Neural progenitor cell (in vitro differentiated cells): ENCODE results near the gene FAM98C. TPM values are rescaled to one million over a fixed set of nuclear protein-coding genes. Genes with fewer than 3 reads are reported as not detected.
A peak's percentile ranks its signal among the peaks of the same experiment; 100 is the strongest.

Experiments used
- DNase-seq: peaks from one replicate; pipeline ENCODE4 v3.0.0-alpha.2; 2016; ENCODE audit warnings: low spot score
- H2AFZ ChIP-seq: fragments of 200-600 bp; sonication (generic); replicated peaks from 2 replicates; pipeline ENCODE4 v1.6.1; 2016; ENCODE audit warnings: antibody characterized with exemption
- H3F3A ChIP-seq: fragments of 200-600 bp; sonication (generic); 2 replicates; pipeline ENCODE4 v1.6.1; 2016; ENCODE audit warnings: antibody characterized with exemption, low read depth
- H3K27ac ChIP-seq: fragments of 200-600 bp; sonication (generic); 2 replicates; pipeline ENCODE4 v1.5.1; 2016; ENCODE audit warnings: mild to moderate bottlenecking
- H3K27me3 ChIP-seq: fragments of 200-600 bp; sonication (generic); 2 replicates; pipeline ENCODE4 v1.6.1; 2016; ENCODE audit warnings: mild to moderate bottlenecking, moderate library complexity
- H3K36me3 ChIP-seq: fragments of 200-600 bp; sonication (generic); 2 replicates; pipeline ENCODE4 v1.5.1; 2016
- H3K4me1 ChIP-seq: fragments of 200-600 bp; sonication (generic); 2 replicates; pipeline ENCODE4 v1.6.1; 2016; ENCODE audit warnings: mixed run types
- H3K4me2 ChIP-seq: fragments of 200-600 bp; sonication (generic); 2 replicates; pipeline ENCODE4 v1.6.1; 2016
- H3K4me3 ChIP-seq: fragments of 200-600 bp; sonication (generic); 2 replicates; pipeline ENCODE4 v1.5.1; 2016
- H3K79me2 ChIP-seq: fragments of 200-600 bp; sonication (generic); 2 replicates; pipeline ENCODE4 v1.6.1; 2016; ENCODE audit warnings: low read depth
- H3K9ac ChIP-seq: fragments of 200-600 bp; sonication (generic); 2 replicates; pipeline ENCODE4 v1.6.1; 2016
- H3K9me3 ChIP-seq: fragments of 200-600 bp; sonication (generic); 2 replicates; pipeline ENCODE4 v1.5.1; 2016; ENCODE audit warnings: low read depth
- H4K20me1 ChIP-seq: fragments of 200-600 bp; sonication (generic); 2 replicates; pipeline ENCODE4 v1.6.1; 2016; ENCODE audit warnings: low read depth
- H3K27ac Mint-ChIP-seq: 3 replicates; pipeline ENCODE4 v1.8.0; 2021; ENCODE audit warnings: mixed read lengths
- H3K27me3 Mint-ChIP-seq: 2 replicates; pipeline ENCODE4 v1.8.0; 2022; ENCODE audit warnings: low read depth, mild to moderate bottlenecking, inconsistent platforms, moderate library complexity, mixed read lengths; ENCODE audit not compliant: insufficient read depth
- H3K36me3 Mint-ChIP-seq: 3 replicates; pipeline ENCODE4 v1.8.0; 2021; ENCODE audit warnings: mixed read lengths
- H3K4me1 Mint-ChIP-seq: 3 replicates; pipeline ENCODE4 v1.8.0; 2021; ENCODE audit warnings: mixed read lengths
- H3K4me3 Mint-ChIP-seq: 3 replicates; pipeline ENCODE4 v1.8.0; 2021; ENCODE audit warnings: mild to moderate bottlenecking, moderate library complexity, mixed read lengths
- H3K9me3 Mint-ChIP-seq: 3 replicates; pipeline ENCODE4 v1.8.0; 2020; ENCODE audit warnings: mixed read lengths
- EZH2 ChIP-seq: fragments of 200-600 bp; sonication (generic); IDR thresholded peaks from 2 replicates; pipeline ENCODE4 v1.6.1; 2017; ENCODE audit warnings: antibody characterized with exemption, mild to moderate bottlenecking, moderate library complexity
- EZH2phosphoT487 ChIP-seq: fragments of 200-600 bp; sonication (generic); IDR thresholded peaks from 2 replicates; pipeline ENCODE4 v1.6.1; 2017; ENCODE audit warnings: antibody characterized with exemption
- total RNA-seq: library from RNA; depleted of rRNA; stranded (reverse); fragments of >200 nt; gene quantifications from 2 replicates; pipeline ENCODE4 v1.2.3, GENCODE V29; 2015; ENCODE audit warnings: low replicate concordance
- TF ChIP-seq, protein P1 (sequence below): fragments of 200-600 bp; sonication (generic); IDR thresholded peaks from 2 replicates; pipeline ENCODE4 v1.5.1; 2017; ENCODE audit warnings: antibody characterized with exemption, mild to moderate bottlenecking

Gene FAM98C
- total RNA-seq, 1 donor from 2014 or later = 3.5 TPM

DNA sequence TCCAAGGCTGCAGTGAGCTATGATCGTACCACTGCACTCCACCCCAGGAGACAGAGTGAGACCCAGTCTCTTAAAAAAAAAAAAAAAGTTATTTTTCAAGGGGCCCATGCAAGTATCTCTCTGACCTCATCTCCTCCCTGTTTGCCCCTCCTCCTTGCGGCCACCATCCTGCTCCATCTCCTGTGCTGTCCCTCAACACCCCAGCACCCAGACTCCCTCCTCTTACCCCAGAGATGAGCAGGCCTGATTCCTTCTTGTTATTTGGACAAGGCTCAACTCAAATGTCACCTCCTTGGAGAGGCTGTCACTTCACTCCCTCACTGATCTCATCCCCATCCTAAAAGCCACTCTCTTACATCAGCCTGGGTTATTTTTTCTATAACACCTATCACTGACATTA is 35.0 kb downstream of the FAM98C start:
- H3K4me2 ChIP-seq = no peak overlapping the region
- H3K36me3 Mint-ChIP-seq = no peaks in the 10 kb centered on the region
- peaks cover 4% of the 10 kb centered on the region for H3K27me3 Mint-ChIP-seq
- DNase-seq = no peak
- H3K36me3 ChIP-seq = no peaks in the 10 kb centered on the region
- no peak overlapping the region for H2AFZ ChIP-seq
- no peaks in the 10 kb centered on the region for H3K79me2 ChIP-seq
- H3K4me3 ChIP-seq = no peak overlapping the region
- H3K9me3 ChIP-seq = no peaks in the 10 kb centered on the region
- peaks cover 22% of the 10 kb centered on the region for H3F3A ChIP-seq
- H3K27me3 ChIP-seq = no peaks in the 10 kb centered on the region
- peaks cover 4% of the 10 kb centered on the region for H4K20me1 ChIP-seq
- peaks cover 21% of the 10 kb centered on the region for H3K4me1 ChIP-seq
- H3K27ac ChIP-seq = no peak overlapping the region
- no peak overlapping the region for H3K9ac ChIP-seq
- H3K4me3 Mint-ChIP-seq = no peak overlapping the region
- H3K27ac Mint-ChIP-seq = no peak overlapping the region
- peaks cover 20% of the 10 kb centered on the region for H3K4me1 Mint-ChIP-seq
- TF ChIP-seq EZH2phosphoT487 (no peak), EZH2 (no peak)
- TF ChIP-seq, protein P1, sequence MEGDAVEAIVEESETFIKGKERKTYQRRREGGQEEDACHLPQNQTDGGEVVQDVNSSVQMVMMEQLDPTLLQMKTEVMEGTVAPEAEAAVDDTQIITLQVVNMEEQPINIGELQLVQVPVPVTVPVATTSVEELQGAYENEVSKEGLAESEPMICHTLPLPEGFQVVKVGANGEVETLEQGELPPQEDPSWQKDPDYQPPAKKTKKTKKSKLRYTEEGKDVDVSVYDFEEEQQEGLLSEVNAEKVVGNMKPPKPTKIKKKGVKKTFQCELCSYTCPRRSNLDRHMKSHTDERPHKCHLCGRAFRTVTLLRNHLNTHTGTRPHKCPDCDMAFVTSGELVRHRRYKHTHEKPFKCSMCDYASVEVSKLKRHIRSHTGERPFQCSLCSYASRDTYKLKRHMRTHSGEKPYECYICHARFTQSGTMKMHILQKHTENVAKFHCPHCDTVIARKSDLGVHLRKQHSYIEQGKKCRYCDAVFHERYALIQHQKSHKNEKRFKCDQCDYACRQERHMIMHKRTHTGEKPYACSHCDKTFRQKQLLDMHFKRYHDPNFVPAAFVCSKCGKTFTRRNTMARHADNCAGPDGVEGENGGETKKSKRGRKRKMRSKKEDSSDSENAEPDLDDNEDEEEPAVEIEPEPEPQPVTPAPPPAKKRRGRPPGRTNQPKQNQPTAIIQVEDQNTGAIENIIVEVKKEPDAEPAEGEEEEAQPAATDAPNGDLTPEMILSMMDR = no peak
- no peaks in the 10 kb centered on the region for H3K9me3 Mint-ChIP-seq

DNA sequence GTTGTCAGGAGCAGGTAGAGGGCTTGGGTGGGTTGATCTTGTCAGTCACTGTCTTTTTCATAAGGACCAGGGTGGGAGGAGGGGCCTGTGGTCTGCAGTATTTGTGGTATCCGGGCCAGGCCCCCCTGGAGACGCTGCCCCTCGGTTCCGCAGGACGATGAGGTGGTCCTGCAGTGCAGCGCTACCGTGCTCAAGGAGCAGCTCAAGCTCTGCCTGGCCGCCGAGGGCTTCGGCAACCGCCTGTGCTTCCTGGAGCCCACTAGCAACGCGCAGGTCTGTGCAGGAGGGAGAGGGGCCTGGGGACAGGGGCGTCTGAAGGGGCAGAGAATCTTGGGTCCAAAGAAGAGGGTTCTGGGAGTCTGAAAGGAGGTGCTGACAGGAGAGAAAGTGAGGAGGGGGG is 37.7 kb downstream of the FAM98C start:
- no peaks in the 10 kb centered on the region for H4K20me1 ChIP-seq
- H3F3A ChIP-seq = peaks cover 2% of the 10 kb centered on the region
- no peak overlapping the region for H3K4me3 ChIP-seq
- H3K4me1 Mint-ChIP-seq = peaks cover 6% of the 10 kb centered on the region
- H3K36me3 Mint-ChIP-seq = no peaks in the 10 kb centered on the region
- no peak overlapping the region for H3K27ac ChIP-seq
- H3K27me3 Mint-ChIP-seq = peaks cover 2% of the 10 kb centered on the region
- H3K36me3 ChIP-seq = no peaks in the 10 kb centered on the region
- no peak overlapping the region for H3K4me2 ChIP-seq
- no peak for TF ChIP-seq EZH2
- no peak for TF ChIP-seq EZH2phosphoT487
- TF ChIP-seq, protein P1 = no peak
- H3K27me3 ChIP-seq = no peaks in the 10 kb centered on the region
- H3K9me3 ChIP-seq = no peaks in the 10 kb centered on the region
- no peak for DNase-seq
- H3K9me3 Mint-ChIP-seq = no peaks in the 10 kb centered on the region
- no peaks in the 10 kb centered on the region for H3K79me2 ChIP-seq
- H3K4me3 Mint-ChIP-seq = no peak overlapping the region
- H2AFZ ChIP-seq = no peak overlapping the region
- no peak overlapping the region for H3K9ac ChIP-seq
- H3K4me1 ChIP-seq = peaks cover 4% of the 10 kb centered on the region
- no peak overlapping the region for H3K27ac Mint-ChIP-seq

DNA sequence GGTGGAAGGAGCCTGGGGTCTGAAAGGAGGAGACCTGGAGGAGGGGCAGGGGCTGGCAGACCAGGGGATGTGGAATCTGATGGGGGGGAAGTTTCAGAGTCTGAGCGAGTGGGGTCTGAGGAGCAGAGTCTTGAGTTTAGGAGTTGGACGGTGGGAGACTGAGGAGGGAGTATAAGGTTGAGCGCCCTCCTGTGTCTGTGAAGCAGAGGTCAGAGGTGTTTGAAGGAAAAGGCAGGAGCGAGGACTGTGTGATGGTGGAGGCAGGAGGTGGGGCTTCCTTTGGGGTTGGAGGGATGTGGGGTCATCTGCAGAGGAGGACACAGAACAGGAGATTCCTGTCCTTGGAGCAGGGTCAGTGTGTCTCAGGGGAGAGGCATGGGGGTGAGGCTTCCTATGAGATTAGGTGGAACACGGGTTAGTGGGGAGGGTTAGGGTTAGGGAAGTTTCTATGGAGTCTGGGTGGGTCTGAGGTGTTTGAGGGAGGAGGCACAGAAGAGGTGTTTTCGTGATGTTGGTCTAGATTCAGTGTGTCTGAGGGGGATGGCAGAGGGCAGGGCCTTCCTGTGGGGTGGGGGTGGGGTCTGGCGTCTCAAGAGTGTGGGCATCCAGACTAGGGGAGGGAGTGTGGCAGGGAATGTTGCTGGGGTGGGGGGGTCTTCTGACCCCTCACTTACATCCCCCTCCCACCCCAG is 38.9 kb downstream of the FAM98C start:
- peaks cover 4% of the 10 kb centered on the region for H3K4me1 ChIP-seq
- H3F3A ChIP-seq = no peaks in the 10 kb centered on the region
- H3K36me3 ChIP-seq = no peaks in the 10 kb centered on the region
- no peak overlapping the region for H3K4me3 ChIP-seq
- no peaks in the 10 kb centered on the region for H3K79me2 ChIP-seq
- peak; percentile 71 for DNase-seq
- peak overlapping the region; percentile 94 for H3K27ac Mint-ChIP-seq
- peak overlapping the region; percentile 51 for H3K4me3 Mint-ChIP-seq
- H3K4me1 Mint-ChIP-seq = peaks cover 6% of the 10 kb centered on the region
- no peak overlapping the region for H3K9ac ChIP-seq
- no peaks in the 10 kb centered on the region for H3K9me3 ChIP-seq
- TF ChIP-seq EZH2phosphoT487 (no peak), EZH2 (no peak)
- TF ChIP-seq, protein P1 = peak; percentile 61
- peaks cover 2% of the 10 kb centered on the region for H3K27me3 Mint-ChIP-seq
- no peaks in the 10 kb centered on the region for H3K9me3 Mint-ChIP-seq
- no peaks in the 10 kb centered on the region for H3K27me3 ChIP-seq
- H3K27ac ChIP-seq = no peak overlapping the region
- peak overlapping the region; percentile 99 for H2AFZ ChIP-seq
- H3K36me3 Mint-ChIP-seq = no peaks in the 10 kb centered on the region
- no peak overlapping the region for H3K4me2 ChIP-seq
- H4K20me1 ChIP-seq = no peaks in the 10 kb centered on the region
